KG1 (cell line): ENCODE results near the gene RALY.
A peak's percentile ranks its signal among the peaks of the same experiment; 100 is the strongest.

Source experiments
- DNase-seq: peaks from one replicate; lab custom pipeline; 2025; lab: John Stamatoyannopoulos, UW

The RALY gene

DNA sequence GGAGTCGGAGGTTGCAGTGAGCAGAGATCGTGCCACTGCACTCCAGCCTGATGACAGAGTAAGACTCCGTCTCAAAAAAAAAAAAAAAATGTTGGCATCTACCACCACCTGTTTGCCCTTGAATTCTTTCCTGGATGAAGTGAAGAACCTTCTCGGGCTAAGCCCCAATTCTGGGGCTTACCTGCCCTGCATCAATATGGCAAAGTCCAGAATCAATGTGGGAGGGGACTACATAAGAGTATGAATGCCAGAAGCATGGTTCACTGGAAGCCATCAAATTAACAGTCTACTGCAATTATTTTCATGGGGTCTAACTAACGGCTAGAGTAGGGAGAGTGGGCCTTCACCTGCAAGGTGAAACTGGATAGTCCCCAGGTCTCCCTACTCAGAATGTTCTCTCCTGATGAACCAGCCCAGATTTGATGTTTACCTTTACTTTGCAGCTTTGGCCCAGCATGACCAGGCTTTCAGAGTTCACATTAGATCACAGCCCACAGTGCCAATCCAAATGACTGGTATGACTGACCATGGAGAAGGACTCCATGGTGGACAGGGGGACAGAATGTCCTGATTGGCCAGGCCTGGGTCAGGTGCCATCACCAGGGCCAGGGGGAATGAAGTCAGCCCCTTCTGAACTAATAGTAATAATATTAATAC lies 7.0 kb upstream of the RALY start:
- no peak for DNase-seq

DNA sequence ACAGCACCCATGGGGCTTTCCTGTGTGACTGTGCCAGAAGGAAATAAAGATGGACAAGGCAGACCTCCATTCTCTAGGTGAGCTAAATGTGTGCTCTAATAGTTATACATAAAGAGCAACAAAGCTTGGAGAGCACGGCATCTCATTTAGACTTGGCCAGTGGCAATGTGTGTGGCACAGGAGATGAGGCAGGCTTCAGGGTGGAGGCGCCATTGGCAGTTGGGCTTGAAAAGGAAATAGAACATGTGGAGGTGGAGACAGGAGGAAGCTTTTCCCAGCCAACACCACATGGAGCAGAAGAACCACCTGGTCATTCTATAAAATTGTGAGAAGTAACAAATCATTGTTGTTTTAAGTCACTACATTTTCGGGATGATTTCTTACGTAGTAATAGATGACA lies 3.6 kb upstream of the RALY start:
- no peak for DNase-seq

DNA sequence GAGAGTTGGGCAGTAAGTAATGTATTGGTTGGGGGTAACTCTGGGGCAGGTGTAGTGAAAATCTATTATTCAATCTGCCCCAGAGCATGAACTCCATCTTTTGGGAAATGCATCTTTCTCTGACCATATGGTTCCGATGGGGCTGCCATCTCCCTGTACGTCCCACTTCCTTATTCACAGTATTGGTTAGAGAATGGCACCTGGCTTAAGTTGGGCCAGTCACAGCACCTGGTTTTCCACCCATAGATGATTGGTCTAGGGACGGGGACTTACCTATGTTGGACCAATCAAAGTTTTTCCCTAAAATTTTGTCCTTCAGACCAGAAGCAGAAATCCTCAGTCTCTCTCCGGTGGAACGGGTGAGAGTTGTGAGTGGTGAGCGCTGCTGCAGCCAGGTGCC lies 2.2 kb upstream of the RALY start:
- DNase-seq, result no peak

DNA sequence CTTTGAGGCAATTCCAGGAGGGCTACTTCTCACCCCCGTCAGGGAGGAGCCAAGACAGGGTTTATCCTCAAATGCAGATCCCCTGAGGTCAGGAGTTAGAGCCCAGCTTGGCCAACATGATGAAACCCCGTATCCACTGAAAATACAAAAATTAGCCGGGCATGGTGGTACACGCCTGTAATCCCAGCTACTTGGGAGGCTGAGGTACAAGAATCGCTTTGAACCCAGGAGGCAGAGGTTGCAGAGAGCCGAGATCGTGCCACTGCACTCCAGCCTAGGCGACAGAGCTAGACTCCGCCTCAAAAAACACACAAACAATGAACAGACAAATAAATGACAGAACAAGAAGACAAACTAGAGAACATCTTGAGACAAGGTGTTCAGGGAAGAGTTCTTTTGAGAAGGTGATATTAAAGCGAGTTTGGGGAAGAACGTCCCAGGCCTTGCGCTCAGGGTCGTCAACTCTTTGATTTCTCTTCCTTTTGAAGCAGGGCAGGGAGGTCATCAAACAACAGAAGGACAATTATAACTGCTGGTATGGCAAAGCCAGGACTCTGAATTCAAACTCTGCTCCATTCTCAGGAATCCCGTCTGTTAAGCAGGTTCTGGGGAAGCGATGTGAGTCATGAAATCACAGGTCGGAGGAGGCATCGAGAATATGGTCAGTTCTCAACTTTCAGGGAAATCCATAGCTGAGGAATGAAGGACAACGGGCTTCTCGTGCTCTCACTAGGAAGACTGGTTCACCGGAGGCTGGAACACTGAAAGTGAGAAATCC lies 1.4 kb upstream of the RALY start:
- no peak for DNase-seq

DNA sequence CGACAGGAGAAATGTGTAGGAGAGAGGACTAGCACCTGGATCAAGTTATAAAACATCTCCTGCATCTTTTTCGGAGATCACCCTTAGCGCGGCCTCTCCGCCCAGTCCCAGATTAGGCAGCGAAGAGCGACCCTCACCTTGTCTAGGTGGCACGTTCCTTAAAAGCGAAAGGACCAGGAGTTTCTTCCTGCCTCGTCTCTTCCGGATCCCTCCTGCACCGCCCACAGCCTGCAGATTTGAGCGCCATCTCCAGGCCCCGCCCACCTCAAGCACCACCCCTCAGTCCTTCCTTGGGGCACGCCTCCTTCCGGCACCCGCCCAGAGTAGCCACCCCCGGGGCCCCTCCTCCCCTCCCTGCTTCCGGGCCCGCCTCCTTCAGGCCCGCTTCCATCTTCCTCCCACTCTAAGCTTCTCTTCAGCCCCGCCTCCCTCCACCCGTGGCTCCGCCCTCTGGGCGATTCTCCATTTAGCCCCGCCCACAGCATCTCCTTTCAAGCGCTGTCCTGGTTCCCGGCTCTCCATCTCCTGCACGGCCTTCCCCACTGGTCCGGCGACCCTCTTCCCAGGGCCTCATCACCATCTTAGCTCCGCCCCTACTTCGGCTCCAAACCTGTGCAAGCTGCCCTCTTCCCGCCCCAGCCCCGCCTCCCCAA lies 662 bp upstream of the RALY start:
- peak; percentile 92 for DNase-seq

DNA sequence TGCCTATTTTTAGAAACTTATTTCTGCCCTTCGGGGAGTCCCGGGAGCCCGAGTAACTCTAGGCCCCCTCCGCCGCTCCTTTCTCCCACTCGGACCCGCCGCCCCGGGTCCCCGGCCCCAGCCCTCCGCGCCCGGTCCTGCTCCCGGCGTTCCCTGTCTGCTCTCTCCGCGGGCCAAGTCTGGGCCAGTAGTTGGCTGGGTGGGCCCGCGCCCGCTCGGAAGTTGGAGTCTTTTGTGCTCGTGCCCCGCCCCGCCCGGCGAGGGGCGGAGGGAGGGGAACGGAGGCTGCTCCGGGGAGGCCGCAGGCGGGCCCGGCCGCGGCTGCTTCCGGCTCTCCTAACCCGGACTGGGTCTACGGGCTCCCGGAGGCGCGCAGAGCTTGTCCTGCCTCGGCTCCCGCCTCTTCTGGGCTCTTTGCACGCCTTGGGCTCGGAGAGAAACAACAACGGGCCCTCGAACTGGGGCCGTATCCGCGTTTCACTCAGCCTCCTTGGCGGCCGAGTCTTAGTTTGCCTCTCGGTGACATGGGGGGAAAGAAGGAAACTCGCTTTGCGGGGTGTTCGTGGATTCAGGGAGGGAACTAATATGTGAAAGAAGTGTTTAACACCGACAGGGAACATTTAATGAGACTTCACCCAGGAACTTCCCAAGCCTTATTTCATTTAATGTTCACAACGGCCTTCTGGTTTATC lies 657 bp downstream of the RALY start:
- DNase-seq, result peak; percentile 58

DNA sequence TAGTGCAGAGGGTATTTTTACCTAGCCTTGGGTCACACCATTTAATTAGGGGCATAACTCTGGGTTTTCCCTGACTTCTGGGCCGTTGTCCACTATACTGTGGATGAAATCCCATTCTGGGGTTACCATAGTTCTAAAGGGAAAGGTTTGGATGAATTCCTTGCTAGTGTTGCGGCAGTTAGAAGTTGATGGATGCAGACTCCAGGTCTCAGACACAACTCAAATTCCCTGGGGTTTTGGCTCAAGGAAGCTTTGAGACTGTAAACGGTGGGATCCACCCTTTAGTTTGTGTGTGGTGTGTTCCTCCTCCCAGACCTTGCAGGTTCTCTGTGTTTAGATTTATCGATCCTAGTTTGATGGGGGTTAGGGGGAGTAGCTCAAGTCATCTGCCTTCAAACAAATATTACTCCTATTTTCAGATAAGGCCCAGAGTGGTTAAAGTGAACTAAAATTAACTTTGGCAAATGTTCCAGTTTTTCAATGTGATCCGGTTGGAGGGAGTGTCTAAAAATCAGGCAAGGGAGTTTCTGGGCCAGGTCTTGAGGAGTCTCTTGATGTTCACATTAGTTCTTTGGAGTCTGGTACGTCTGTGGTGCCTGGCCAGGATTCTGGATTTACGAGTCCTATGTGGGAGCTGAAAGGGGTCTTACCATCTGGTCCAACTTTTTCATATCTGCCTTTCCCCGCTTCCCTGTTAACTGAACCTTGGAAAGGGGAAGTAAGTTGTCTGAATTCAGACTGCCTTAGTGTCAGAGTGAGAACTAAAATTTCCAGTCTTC lies 1.5 kb downstream of the RALY start:
- DNase-seq, result no peak

DNA sequence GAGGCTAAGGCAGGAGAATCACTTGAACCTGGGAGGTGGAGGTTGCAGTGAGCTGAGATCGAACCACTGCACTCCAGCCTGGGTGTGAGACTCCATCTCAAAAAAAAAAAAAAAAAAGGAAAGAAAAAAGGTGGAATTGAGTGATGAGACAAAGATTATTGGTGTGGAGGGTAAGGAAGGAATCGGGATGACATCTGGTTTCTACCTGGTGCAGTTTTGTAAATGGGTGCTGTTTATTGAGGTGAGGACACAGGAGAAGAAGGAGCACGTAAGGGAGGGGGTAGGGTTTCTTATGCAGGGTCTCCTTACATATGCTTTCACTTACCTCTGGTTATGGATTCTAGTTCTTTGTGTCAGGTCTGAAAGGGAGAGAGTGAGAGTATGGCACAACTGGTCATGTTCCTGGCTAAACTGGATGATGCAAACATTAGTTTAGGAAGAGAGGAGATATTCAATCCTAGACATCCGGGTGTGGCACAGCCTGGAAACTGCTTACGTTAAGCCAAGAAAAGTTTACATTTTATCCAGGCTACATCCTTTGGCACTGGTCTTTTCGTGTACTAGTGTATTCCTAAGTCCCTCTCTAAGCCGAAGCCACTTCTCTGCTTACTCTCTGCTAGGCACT lies 5.4 kb downstream of the RALY start:
- DNase-seq, result no peak

DNA sequence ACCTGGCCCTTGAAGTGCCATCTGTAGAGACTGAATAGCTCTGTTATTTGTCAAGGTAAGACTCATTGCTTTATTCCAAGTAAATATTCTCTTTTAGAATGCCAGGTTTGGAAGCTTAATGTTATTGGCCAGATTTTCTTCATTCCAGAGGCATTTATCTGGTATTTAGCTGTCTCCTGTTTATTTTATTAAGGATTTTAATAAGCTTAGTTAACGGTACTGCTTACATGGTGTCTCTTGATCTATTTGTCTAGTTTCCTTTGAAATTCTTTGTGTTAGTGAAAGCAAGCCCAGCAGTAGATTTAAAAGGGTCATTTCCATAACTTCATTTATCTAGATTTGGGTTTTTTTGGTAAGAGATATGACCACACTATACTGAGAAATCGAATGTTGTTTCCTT lies 7.7 kb downstream of the RALY start:
- DNase-seq, result no peak

DNA sequence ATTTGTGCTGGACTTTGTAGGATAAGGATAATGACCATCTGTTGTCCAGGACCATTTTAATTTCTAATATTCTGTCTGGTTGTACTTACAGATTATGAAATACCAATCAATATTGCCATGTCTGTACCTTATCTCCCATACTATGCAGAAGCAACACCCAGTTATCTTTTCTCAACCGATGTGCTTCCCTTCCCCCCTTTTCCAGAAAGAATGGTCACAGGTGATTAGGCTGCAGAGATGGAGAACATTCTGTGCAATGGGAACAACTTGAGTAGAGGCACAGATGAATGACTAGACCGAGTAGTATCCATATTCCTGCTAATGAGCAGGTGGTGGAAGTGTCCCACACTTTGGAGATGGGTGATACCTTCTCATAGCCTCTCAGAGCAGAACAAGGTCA lies 10.5 kb downstream of the RALY start:
- no peak for DNase-seq

DNA sequence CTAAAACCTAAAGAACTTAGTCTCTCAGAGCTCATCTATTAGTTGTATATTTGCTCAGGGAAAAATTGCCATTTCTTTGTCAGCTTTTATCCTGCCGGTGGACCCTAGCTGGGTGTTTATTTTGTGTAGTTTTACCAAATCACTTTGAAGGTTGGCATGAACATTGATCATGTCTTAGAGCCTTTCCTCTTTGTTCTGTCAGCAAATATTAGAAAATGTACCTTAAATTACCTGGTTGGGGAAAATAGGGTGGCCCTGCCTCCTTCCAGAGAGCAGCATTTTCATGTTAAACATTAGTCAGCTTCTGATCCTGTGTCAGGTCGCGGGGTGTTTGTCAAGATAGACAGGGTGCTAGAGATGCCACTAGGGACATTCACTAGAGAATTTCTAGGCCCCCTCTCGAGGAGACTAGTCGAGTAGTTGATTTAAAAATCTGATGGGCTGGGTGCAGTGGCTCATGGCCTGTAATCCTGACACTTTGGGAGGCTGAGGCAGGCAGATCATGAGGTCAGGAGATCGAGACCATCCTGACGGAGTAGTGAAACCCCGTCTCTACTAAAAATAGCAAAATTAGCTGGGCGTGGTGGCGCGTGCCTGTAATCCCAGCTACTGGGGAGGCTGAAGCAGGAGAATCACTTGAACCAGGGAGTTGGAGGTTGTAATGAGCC lies 11.2 kb downstream of the RALY start:
- no peak for DNase-seq

DNA sequence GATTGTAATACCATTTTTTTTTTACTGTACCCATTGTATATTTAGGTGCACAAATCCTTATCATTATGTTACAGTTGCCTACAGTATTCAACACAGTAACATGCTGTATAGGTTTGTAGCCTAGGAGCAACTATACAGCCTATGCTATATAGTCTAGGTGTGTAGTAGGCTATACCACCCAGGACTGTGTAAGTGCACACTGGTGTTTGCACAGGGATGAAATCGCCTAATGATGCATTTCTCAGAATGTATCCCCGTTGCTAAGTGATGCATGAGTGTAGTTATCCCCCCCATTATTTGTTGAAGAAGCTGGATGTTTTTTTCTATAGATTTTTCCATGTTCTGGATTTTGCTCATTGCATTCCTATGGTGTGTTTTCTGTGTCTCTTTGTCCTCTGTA lies 12.9 kb downstream of the RALY start:
- no peak for DNase-seq

DNA sequence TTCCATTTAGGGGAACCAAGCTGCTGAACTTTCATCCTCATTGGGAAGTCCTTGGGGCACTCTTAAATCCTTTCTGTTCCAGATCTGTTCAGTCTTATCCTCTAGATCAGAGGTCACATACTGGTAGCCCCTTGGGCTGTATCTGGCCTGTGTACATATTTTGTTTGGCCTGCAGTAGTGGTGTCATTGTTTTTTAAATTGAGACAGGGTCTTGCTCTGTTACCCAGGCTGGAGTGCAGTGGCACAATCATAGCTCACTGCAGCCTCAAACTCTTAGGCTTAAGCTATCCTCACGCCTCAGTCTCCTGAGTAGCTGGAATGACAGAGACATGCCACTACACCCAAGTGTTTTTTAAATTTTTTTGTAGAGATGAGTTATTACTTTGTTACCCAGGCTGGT lies 14.8 kb downstream of the RALY start:
- no peak for DNase-seq

DNA sequence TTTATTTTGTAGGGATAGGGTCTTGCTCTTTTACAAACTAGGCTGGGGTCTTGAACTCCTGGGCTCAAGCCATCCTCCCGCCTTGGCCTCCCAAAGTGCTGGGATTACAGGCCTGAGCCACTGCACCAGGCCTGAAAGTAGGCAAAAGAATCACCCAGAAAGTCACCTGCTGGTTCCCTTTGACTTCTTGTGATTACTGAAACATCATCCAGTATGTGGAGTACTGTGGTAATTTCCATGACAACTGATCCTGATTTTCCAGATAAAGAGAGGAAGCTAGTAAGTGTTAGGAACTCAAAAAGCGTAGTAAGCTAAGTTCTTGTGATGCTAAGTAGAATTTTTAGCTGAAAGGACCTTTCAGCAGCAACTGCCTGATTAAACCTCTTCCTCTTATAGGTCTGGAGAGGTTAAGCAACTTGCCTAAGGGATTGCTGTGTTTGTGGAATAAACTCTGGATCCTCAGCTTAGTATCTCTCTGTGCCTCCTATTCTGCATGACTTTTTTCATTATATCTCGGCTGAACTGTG lies 16.8 kb downstream of the RALY start:
- DNase-seq, result no peak

DNA sequence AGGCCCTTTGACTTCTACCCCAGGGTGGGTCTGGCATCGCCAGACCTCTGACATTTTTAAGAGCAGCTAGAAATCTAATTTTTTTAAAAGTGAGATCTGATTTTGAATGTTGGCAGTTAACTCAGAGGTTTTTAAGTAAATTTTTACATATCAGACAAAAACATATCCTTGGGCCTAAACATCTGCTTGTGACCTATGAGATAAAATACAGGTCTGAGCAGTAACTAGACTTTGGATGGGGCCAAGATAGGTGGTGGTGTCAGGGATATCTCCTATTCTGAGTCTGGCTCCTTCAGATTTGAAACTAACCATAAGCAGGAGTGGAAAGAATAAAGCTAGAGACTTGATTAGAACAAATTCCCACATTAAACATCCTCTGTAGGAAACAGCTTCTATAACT lies 17.6 kb downstream of the RALY start:
- no peak for DNase-seq

DNA sequence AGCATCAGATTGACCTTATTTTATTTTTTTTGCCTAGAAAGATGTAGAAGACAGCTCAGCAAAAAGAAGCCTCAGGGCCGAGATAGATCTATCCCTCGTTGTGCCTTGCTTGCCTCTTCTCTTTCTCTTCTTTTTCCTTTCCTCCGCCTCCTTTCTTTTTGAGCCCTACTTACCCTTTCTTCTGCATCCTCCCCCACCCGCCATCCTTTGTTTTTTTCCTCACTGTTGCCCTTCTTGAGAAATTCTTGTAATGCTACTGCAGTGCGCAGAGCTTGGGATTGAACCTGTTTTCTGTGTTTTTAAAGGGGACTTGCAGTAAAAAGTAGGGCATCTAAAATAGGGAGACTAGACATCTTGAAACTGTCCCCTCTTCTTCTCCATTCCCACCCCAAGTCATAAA lies 18.6 kb downstream of the RALY start:
- no peak for DNase-seq

DNA sequence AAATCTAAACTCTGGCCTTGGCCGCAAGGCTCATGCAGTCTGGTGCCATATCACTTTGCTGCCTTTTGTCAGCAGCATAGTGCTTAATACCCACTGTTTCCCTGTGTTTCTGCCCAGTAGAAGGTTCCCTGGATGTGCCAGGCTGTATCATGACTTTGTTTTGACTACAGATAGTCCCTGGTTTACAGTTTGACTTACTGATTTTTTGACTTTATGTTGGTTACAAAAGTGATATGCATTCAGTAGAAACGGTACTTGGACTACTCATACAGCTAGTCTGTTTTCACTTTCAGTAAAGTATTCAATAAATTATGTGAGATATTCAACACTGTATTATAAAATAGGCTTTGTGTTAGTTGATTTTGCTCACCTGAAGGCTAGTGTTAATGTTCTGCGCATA lies 19.0 kb downstream of the RALY start:
- DNase-seq, result no peak

DNA sequence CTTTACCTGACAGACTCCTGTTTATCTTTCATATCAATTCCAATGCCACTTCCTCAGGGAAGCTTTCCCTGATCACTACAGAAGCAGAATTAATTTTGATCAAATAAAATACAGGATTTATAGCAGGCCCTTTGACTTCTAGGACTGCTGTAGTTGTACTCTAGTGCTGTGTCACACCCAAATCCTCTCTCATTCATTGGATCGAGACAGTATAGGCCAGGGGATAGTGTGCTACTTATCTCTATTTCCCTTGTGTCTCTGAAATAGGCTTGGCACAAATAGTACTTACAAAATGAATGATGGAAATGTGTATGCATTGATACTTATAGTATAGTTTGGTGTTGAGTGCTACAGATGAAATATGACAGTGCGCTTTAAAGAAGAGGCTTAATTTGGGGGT lies 19.8 kb downstream of the RALY start:
- no peak for DNase-seq

DNA sequence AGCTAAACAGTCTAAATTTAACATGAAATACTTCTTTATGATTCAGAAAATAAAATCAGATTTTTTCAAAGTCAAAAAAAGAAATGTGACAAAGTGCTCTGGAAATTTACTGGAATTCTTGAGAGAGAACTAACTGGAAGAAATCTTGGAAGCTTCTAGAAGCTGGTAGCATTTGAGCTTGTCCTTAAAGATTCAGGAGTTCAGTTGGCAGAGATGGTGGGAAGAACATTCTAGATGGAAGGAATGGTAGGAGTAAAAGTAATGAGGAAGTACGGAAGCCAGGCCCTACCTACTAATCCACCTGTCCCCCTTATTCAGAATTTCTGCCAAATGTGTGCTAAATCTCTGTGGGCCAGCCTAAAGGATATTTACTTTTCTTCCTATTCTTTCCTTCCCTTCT lies 21.2 kb downstream of the RALY start:
- no peak for DNase-seq

DNA sequence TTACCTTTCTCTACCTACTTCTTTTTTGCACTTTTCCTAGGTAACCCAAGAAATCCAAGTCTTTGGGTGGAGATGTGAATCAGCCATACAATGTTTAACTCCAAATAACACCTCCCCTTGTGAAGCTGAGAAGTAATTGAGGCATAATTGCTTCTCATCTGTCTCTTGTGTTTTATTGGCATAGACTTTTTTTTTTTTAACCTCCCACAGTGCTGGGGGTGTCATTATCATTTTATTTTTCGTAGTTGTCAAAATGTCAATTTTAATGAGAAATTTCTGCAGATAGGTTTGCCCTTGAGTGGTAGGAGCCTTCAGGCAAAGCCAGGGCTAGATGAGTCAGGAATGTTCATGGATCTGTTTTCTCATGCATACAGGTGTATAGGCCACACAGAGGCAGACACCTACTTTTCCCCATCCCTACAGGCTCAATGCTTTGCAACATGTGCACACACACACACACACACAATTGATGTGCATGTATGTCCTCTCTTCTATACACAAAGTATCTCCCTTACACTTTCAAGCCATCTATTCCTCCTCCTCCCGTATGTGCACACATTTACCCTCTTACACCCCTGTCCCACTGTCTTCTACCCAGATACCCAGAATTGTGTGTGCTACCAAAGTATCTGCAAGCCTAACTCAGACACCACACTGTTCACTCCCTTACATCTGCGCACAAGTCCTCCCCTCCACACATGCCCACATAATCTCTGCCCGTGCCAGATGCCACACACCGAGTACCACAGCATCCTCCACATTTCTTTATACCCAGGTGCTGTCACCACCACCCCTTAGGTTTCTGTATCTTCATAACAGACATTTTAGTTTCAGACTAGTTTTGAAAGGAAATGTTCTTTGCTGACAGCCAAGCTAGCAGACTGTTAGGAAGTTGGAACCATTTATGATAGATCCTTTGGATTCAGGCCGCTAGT lies 22.0 kb downstream of the RALY start:
- no peak for DNase-seq
